H9 (cell line): ENCODE measurements around the gene ANKRD55. TPM values are rescaled to one million over a fixed set of nuclear protein-coding genes. Genes with fewer than 3 reads are reported as not detected.

Experiments used
- DNase-seq: peaks from one replicate; pipeline ENCODE4 v3.0.0-alpha.2; 2017
- H2AFZ ChIP-seq: one replicate; pipeline ENCODE4 v1.6.1; 2013; ENCODE audit warnings: mild to moderate bottlenecking, low read length, control low read depth, moderate library complexity
- H2AK5ac ChIP-seq: 2 replicates; pipeline ENCODE4 v1.6.1; 2013; ENCODE audit warnings: low read length, control low read depth, mixed read lengths; ENCODE audit not compliant: insufficient read length
- H2BK120ac ChIP-seq: one replicate; pipeline ENCODE4 v1.6.1; 2013; ENCODE audit warnings: low read depth, mild to moderate bottlenecking, low read length, control low read depth, inconsistent platforms; ENCODE audit not compliant: poor library complexity, severe bottlenecking
- H2BK12ac ChIP-seq: 2 replicates; pipeline ENCODE4 v1.6.1; 2013; ENCODE audit warnings: low read length, control low read depth, mixed read lengths, low read depth; ENCODE audit not compliant: insufficient read length
- H2BK15ac ChIP-seq: 2 replicates; pipeline ENCODE4 v1.6.1; 2013; ENCODE audit warnings: low read depth, low read length, control low read depth
- H2BK20ac ChIP-seq: one replicate; pipeline ENCODE4 v1.6.1; 2013; ENCODE audit warnings: low read depth, mild to moderate bottlenecking, low read length, control low read depth, inconsistent platforms; ENCODE audit not compliant: poor library complexity, severe bottlenecking
- H2BK5ac ChIP-seq: 2 replicates; pipeline ENCODE4 v1.6.1; 2013; ENCODE audit warnings: low read length, control low read depth, mixed read lengths; ENCODE audit not compliant: insufficient read length
- H3K14ac ChIP-seq: 2 replicates; pipeline ENCODE4 v1.6.1; 2013; ENCODE audit warnings: low read length, control low read depth; ENCODE audit not compliant: insufficient read depth
- H3K18ac ChIP-seq: 2 replicates; pipeline ENCODE4 v1.6.1; 2013; ENCODE audit warnings: low read depth, mild to moderate bottlenecking, mixed read lengths, low read length, control low read depth; ENCODE audit not compliant: insufficient read length
- H3K23ac ChIP-seq: 2 replicates; pipeline ENCODE4 v1.6.1; 2013; ENCODE audit warnings: low read length, control low read depth, mixed read lengths, low read depth; ENCODE audit not compliant: insufficient read length
- H3K23me2 ChIP-seq: 2 replicates; pipeline ENCODE4 v1.6.1; 2013; ENCODE audit warnings: low read depth, mild to moderate bottlenecking, mixed read lengths, low read length, control low read depth; ENCODE audit not compliant: insufficient read length, poor library complexity, severe bottlenecking
- H3K27ac ChIP-seq: 2 replicates; pipeline ENCODE4 v1.5.1; 2013; ENCODE audit warnings: low read length, control low read depth, mixed read lengths, low read depth; ENCODE audit not compliant: insufficient read length
- H3K27me3 ChIP-seq: 2 replicates; pipeline ENCODE4 v1.6.1; 2013; ENCODE audit warnings: low read length, control low read depth, inconsistent platforms; ENCODE audit not compliant: insufficient read depth
- H3K4ac ChIP-seq: 2 replicates; pipeline ENCODE4 v1.6.1; 2013; ENCODE audit warnings: low read depth, mild to moderate bottlenecking, control low read depth, inconsistent platforms, low read length, moderate library complexity
- H3K4me1 ChIP-seq: 2 replicates; pipeline ENCODE4 v1.6.1; 2013; ENCODE audit warnings: low read length, control low read depth, inconsistent platforms; ENCODE audit not compliant: insufficient read depth
- H3K4me2 ChIP-seq: 2 replicates; pipeline ENCODE4 v1.6.1; 2013; ENCODE audit warnings: low read length, control low read depth, mixed read lengths; ENCODE audit not compliant: insufficient read length, insufficient read depth
- H3K56ac ChIP-seq: 2 replicates; pipeline ENCODE4 v1.6.1; 2013; ENCODE audit warnings: low read depth, mild to moderate bottlenecking, mixed read lengths, low read length, control low read depth; ENCODE audit not compliant: insufficient read length
- H3K79me1 ChIP-seq: 2 replicates; pipeline ENCODE4 v1.6.1; 2013; ENCODE audit warnings: low read depth, mild to moderate bottlenecking, moderate library complexity, low read length, control low read depth, inconsistent platforms; ENCODE audit not compliant: insufficient read depth, poor library complexity, severe bottlenecking
- H3K79me2 ChIP-seq: 2 replicates; pipeline ENCODE4 v1.6.1; 2013; ENCODE audit warnings: low read length, control low read depth, inconsistent platforms; ENCODE audit not compliant: insufficient read depth
- H3K9ac ChIP-seq: 2 replicates; pipeline ENCODE4 v1.6.1; 2013; ENCODE audit warnings: low read length, control low read depth, mixed read lengths; ENCODE audit not compliant: insufficient read length; ENCODE audit errors: extremely low read depth
- H3K9me3 ChIP-seq: one replicate; pipeline ENCODE4 v1.6.1; 2013; ENCODE audit warnings: low read depth, low read length, inconsistent platforms; ENCODE audit not compliant: control insufficient read depth
- H3T11ph ChIP-seq: one replicate; pipeline ENCODE4 v1.6.1; 2013; ENCODE audit warnings: mild to moderate bottlenecking, low read length, control low read depth, inconsistent platforms
- H4K20me1 ChIP-seq: one replicate; pipeline ENCODE4 v1.6.1; 2013; ENCODE audit not compliant: control insufficient read depth, insufficient read length, insufficient read depth
- H4K5ac ChIP-seq: 2 replicates; pipeline ENCODE4 v1.6.1; 2013; ENCODE audit warnings: low read depth, mild to moderate bottlenecking, mixed read lengths, low read length, control low read depth; ENCODE audit not compliant: insufficient read length
- H4K8ac ChIP-seq: replicated peaks from 2 replicates; pipeline ENCODE4 v1.6.1; 2013; ENCODE audit warnings: low read length, control low read depth, mixed read lengths, low read depth; ENCODE audit not compliant: insufficient read length
- H4K91ac ChIP-seq: 2 replicates; pipeline ENCODE4 v1.6.1; 2013; ENCODE audit warnings: low read depth, mild to moderate bottlenecking, moderate library complexity, mixed read lengths, low read length, control low read depth; ENCODE audit not compliant: insufficient read length
- H3K27ac Mint-ChIP-seq, 3 experiments: 2 replicates in 2 of 3; 3 replicates in 1 of 3; pipeline ENCODE4 v1.8.0; 2020 to 2021; ENCODE audit warnings: mixed read lengths in 3 of 3, mild to moderate bottlenecking in 1 of 3, moderate library complexity in 1 of 3
- H3K27me3 Mint-ChIP-seq: 2 replicates; pipeline ENCODE4 v1.8.0; 2021; ENCODE audit warnings: low read depth, mild to moderate bottlenecking, moderate library complexity, mixed read lengths
- H3K36me3 Mint-ChIP-seq, 3 experiments: 2 replicates in 2 of 3; 3 replicates in 1 of 3; pipeline ENCODE4 v1.8.0; 2020 to 2021; ENCODE audit warnings: low read depth in 3 of 3, mixed read lengths in 3 of 3; ENCODE audit not compliant: insufficient read depth in 1 of 3
- H3K4me1 Mint-ChIP-seq, 2 experiments: 2 replicates each; pipeline ENCODE4 v1.8.0; 2020; ENCODE audit warnings: mixed read lengths in 2 of 2
- H3K4me3 Mint-ChIP-seq, 2 experiments: 2 replicates in 1 of 2; 3 replicates in 1 of 2; pipeline ENCODE4 v1.8.0; 2020 to 2021; ENCODE audit warnings: mild to moderate bottlenecking in 2 of 2, mixed read lengths in 2 of 2, moderate library complexity in 1 of 2
- H3K9me3 Mint-ChIP-seq, 2 experiments: 2 replicates in 1 of 2; 3 replicates in 1 of 2; pipeline ENCODE4 v1.8.0; 2020; ENCODE audit warnings: mild to moderate bottlenecking in 2 of 2, mixed read lengths in 2 of 2, moderate library complexity in 1 of 2
- CTCF ChIP-seq: fragments of 200-600 bp; sonication (generic); conservative IDR thresholded peaks from 3 replicates; pipeline ENCODE4 v1.8.0; 2021; ENCODE audit warnings: antibody characterized with exemption, mild to moderate bottlenecking
- WGBS: extraction: QIAGEN DNeasy Blood & Tissue Kit; methylation state at CpG from one replicate; pipeline ENCODE4 v1.1.7; 2013; ENCODE audit warnings: missing lambda C conversion rate, low lambda C conversion rate, mixed read lengths; ENCODE audit not compliant: insufficient read length; ENCODE audit errors: extremely low coverage; 5-methylcytosine and 5-hydroxymethylcytosine counted together
- total RNA-seq: library from RNA; stranded (reverse); gene quantifications from 2 replicates; pipeline ENCODE4 v1.2.1, GENCODE V29; 2021

The ANKRD55 gene
- total RNA-seq, 1 experiment from 2014 or later, result not detected

GRCh38 chr5:56097055-56097454 lies 136.1 kb downstream of the ANKRD55 start:
- no peaks in the 10 kb centered on the region for H3K36me3 Mint-ChIP-seq
- no peak overlapping the region for H2BK15ac ChIP-seq
- no peak overlapping the region for H3K9ac ChIP-seq
- no peak overlapping the region for H2BK5ac ChIP-seq
- no peak overlapping the region for H3K4ac ChIP-seq
- no peaks in the 10 kb centered on the region for H3K27me3 Mint-ChIP-seq
- no peak overlapping the region for H4K8ac ChIP-seq
- no peak overlapping the region for H4K5ac ChIP-seq
- no peaks in the 10 kb centered on the region for H3K9me3 Mint-ChIP-seq
- H3K27ac ChIP-seq, result no peak overlapping the region
- no peak overlapping the region for H3K4me2 ChIP-seq
- no peaks in the 10 kb centered on the region for H3K4me1 ChIP-seq
- no peak overlapping the region for H3K4me3 Mint-ChIP-seq
- WGBS, result no CpG with 5 or more reads among the region's 3 CpGs
- H3K56ac ChIP-seq, result no peak overlapping the region
- no peak overlapping the region for H3K23ac ChIP-seq
- H3K27me3 ChIP-seq, result no peaks in the 10 kb centered on the region
- H3T11ph ChIP-seq, result no peak overlapping the region
- H2BK20ac ChIP-seq, result no peak overlapping the region
- H4K20me1 ChIP-seq, result no peaks in the 10 kb centered on the region
- H4K91ac ChIP-seq, result no peak overlapping the region
- H3K9me3 ChIP-seq, result no peaks in the 10 kb centered on the region
- H3K14ac ChIP-seq, result no peak overlapping the region
- H3K79me2 ChIP-seq, result no peaks in the 10 kb centered on the region
- H2AK5ac ChIP-seq, result no peak overlapping the region
- no peak overlapping the region for H3K18ac ChIP-seq
- no peak overlapping the region for H2BK12ac ChIP-seq
- H2AFZ ChIP-seq, result no peak overlapping the region
- H3K27ac Mint-ChIP-seq, result no peak overlapping the region
- H3K4me1 Mint-ChIP-seq, result no peaks in the 10 kb centered on the region
- H3K23me2 ChIP-seq, result no peaks in the 10 kb centered on the region
- H2BK120ac ChIP-seq, result no peak overlapping the region
- no peak for DNase-seq
- TF ChIP-seq CTCF, result no peak
- no peaks in the 10 kb centered on the region for H3K79me1 ChIP-seq
